SKM-1 (cell line): ENCODE data around the gene RAD50.
"Not testable (repeated sequence)": the region's sequence is repeated elsewhere in the genome, so short reads cannot be mapped to it uniquely, and the experiment has no call there.

Experiments used
- DNase-seq: peaks from one replicate; lab custom pipeline; 2025; ENCODE audit not compliant: unreplicated experiment; lab: John Stamatoyannopoulos, UW

RAD50 gene

DNA sequence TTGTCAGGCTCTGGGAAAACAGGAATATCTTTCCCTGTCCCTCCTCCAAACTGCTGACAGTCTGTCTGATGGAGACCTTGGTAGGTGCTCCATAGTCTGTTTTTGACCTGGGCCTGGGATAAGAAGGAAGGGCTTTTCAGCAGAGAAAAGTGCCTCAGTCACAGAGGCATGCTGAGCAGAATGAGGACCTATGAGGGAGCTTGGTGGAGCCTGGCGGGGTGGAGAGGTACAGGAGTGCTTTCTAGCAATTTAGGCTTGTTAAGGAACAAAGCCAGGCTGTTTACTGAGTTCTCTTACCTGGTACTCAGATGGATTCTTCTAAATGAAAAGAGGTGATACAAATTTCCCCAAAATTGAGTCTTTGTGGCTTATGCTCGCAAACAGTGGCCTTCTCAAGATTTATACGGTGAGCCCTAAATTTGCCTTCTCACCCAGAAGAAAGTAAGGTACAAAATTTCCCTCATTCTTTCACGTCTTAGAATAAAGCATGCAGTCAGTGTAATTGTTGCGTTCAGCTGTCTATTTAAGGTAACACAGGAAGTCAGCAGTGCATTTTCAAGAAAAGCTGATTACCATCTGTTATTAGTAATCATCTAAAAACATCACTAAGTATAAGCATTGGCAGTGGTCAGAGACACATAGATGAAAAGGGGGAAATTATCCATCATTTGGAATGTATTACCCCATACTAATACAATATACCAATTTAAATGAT is 72.6 kb downstream of the RAD50 start:
- DNase-seq: no peak

DNA sequence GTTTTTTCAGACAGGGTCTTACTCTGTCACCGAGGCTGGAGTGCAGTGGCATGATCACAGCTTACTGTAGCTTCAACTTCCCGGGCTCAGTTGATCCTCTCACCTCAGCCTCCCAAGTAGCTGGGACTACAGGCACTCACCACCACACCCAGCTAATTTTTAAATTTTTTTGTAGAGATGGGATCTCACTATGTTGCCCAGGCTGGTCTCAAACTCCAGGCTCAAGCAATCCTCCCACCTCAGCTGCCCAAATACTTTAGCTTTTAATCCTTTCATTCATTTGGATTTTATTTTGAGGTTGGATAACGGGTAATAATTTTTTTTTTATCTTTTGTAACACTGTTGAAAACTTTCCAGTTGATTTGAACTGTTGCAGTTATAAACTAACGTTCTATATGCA is 76.8 kb downstream of the RAD50 start:
- not testable (repeated sequence) for DNase-seq

DNA sequence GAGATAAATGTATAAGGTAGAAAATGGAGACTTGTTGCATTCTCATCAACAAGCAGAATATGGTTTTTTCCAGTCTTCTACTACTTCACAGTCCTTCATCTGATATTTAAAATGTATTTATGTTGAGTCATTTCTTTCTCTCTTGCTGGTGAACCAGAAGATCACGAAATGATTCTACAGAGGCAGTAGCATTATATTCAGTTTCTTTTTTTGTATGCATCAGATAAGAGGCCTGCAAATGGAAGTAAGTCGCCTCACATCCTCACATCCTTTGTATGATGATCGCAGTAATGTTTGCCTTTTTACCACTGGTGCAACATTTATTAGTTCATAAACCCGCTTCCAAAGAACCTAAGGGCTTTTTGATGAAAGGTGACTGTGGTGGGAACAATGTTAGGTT is 79.1 kb downstream of the RAD50 start:
- DNase-seq: no peak

DNA sequence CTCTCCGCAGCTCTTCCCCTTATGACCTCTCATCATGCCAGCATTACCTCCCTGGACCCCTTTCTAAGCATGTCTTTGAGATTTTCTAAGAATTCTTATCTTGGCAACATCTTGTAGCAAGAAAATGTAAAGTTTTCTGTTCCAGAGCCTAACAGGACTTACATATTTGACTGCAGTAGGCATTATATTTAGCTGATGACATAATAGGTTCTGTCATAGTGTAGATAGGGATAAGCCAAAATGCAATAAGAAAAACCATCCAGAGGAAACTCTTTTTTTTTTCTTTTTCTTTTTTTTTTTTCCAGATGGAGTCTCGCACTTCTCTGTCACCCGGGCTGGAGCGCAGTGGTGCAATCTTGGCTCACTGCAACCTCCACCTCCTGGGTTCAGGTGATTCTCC is 80.5 kb downstream of the RAD50 start:
- no peak for DNase-seq

DNA sequence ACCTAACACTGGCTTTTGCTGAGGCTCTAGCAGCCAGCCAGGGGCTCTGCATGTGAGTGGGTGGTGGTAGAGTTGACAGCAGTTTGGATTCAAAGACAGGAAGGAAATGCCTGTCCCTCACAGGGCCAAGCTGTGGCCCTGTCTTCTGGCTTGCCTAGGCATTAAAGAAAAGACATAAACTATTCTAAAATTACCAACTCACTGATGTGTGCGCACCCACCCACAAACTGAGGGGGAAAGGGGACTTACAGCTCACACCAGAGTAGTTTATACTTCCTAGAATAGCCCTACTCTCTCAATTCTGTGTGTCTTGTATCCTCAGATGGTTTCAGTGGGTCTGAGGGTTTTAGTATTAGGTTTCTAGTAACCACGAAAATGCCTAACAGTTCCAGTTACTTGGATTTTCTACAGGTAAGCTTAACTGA is 82.9 kb downstream of the RAD50 start:
- no peak for DNase-seq

DNA sequence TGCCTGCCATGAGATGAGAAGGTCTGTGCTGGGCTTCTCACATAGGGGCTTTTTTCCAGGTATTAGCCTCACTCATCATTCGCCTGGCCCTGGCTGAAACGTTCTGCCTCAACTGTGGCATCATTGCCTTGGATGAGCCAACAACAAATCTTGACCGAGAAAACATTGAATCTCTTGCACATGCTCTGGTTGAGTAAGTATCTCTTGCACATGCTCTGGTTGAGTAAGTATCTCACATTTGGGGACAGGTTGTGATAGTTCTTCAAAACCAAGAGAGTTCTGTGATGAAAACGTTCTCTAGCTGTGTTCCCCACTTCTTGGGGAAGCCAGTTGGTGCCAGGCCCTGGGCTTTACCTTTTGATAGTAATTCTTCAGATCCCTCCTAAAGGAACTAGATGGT is 83.8 kb downstream of the RAD50 start:
- no peak for DNase-seq

DNA sequence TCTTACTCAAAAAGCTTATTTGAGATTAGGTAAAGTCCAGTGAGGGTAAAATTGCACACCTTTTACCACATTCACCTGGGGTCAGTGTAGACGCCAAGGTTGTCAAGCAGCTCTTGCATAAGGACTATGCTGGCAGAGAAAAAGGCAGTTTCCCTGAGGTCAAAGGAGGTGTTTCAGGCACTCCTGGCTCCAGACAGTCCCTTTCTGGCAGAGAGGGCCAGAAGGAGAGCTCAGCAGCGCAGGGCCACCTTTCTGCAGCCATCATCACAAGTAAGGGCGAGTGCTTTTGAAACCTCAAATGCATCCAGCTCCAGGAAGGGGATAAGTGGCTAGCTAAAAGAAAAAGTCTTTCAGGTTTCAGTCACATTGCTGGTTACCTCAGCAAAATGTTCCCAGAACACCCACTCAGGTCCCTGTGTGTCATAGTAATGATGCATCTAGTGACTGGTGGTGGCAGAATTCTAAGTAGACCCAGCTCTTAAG is 84.5 kb downstream of the RAD50 start:
- no peak for DNase-seq

DNA sequence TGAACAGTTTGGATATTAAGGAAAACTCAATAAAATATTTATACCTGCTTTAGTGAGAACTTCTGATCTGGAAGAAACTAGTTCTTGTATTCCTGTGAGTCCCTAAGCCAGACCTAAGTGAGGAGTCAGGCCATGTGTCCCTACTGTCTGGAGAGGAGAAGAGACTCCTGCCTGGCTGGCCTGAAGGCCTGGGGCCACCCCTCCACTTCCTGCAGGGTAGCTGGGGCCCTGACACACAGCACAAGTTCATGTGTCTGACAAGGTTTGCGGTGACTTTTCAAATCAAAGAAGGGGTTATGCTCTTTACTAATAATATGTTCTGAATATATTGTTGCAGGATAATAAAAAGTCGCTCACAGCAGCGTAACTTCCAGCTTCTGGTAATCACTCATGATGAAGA is 85.1 kb downstream of the RAD50 start:
- no peak for DNase-seq

DNA sequence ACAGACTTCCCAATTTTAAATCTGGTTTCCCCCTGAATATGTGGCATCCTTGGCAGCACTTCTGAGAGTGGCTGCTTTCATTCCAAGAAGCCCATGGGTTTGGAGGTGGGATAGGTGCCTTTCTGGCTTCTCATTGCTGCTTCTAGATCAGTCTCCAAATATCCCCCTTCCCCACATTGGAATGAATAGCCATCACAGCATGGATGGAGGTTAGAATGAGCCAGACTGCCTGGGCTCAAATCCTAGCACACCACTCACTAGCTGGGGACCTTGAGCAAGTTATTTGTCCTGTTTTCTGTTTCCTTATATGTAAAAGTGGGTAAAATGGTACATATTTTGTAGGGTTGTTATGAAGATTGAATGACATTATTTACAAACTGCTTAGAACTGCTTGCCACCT is 87.4 kb downstream of the RAD50 start:
- DNase-seq: no peak

DNA sequence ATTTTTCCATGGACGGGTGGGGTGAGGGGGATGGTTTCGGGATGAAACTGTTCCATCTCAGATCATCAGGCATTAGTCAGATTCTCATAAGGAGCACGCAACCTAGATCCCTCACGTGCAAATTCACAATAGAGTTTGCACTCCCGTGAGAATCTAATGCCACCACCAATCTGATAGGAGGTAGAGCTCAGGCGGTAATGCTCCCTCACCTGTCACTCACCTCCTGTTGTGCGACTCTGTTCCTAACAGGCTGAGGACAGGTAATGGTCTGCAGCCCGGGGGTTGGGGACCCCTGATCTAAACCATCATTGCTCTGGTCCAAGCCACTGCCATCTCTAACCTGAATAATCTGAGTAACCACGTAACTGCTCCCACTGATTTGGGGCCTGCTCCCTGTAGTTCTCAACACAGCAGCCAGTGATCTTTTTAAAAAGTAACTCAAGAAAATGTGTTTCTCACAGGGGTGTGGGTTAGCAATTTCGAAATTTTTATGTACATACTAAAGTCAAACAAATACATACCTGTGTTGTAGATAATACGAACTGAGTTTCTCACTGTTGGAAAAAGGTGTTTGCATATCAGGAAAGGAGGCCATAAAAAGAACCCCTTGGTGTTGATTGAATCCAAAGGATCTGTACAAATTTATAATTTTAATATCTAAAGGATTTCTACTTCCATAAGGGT is 89.9 kb downstream of the RAD50 start:
- DNase-seq: no peak

DNA sequence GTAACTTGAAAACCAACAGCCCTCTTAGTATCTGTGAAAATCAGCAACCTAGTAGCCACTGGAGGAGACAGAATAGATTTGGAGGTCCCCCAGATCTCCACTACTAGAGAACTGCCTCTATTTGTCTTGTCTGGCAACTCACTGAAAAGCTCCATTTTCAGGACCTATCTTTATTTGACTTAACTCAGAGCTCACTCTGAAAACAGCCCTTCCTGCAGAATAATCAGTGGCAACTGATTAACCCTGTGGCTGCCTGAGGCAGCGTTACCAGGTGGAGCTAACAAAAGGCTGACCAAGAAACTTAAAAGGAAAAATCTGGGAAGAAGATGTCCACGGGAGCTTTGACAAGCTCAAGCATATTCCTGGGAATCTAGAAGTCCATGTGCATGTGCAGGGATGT is 90.7 kb downstream of the RAD50 start:
- no peak for DNase-seq

DNA sequence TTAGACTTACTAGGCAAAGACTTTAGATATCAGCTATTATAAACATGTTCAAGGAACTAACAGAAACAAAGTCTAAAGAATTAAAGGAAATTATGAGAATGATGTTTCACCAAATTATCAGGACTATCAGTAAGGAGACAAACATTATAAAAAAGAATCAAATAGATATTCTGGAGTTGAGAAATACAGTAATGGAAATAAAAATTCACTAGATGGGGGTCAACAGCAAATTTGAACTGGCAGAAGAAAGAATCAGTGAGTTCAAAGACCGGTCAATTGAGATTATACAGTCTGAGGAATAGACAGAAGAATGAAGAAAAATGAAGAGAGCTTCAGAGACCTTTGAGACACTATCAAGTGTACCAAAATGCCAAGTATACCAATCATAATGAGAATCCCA is 91.6 kb downstream of the RAD50 start:
- DNase-seq: no peak

DNA sequence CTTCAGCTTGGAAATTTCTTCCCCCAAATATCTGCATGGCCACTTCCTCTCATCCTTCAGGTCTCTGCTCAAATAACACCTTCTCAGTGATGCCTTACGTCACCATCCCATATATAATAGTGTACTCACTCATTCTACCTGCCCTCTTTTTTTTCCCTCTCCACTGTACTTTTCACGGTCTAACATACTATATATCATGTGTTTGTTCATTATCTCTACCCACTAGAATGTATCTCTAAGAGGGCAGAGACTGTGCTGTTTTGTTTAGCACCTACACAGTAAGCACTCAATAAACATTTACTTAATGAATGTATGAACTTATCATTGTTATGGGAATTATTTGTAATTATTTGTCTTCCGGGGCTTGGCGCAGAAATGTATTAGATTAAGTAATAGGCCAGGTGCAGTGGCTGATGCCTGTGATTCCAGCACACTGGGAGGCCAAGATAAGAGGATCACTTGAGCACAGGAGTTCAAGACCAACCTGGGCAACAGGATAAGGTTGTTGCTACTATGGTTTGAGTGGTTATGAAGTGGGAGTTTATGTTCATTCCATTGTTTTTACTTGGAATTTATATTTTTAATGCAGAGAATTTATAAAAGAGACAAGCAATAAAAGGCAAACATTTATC is 95.2 kb downstream of the RAD50 start:
- DNase-seq: no peak

DNA sequence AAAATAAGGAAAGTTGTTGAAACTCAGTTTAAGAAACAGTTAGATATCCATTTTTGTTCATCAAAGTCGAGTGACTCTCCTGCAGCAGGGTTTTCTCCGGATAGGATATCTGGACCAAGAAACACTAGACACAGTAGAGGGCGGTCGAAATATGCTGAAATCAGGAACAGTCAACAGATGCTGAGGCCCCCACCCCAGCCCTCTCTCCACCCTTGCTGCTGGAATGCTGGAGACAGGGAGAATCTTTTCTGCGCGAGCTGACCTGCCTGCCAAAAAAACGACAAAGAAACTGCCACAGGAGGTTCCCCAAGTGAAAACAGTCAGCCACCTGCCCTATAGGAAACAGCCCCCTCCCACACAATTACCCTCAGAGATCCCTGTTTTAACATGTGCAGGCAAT is 96.9 kb downstream of the RAD50 start:
- no peak for DNase-seq

DNA sequence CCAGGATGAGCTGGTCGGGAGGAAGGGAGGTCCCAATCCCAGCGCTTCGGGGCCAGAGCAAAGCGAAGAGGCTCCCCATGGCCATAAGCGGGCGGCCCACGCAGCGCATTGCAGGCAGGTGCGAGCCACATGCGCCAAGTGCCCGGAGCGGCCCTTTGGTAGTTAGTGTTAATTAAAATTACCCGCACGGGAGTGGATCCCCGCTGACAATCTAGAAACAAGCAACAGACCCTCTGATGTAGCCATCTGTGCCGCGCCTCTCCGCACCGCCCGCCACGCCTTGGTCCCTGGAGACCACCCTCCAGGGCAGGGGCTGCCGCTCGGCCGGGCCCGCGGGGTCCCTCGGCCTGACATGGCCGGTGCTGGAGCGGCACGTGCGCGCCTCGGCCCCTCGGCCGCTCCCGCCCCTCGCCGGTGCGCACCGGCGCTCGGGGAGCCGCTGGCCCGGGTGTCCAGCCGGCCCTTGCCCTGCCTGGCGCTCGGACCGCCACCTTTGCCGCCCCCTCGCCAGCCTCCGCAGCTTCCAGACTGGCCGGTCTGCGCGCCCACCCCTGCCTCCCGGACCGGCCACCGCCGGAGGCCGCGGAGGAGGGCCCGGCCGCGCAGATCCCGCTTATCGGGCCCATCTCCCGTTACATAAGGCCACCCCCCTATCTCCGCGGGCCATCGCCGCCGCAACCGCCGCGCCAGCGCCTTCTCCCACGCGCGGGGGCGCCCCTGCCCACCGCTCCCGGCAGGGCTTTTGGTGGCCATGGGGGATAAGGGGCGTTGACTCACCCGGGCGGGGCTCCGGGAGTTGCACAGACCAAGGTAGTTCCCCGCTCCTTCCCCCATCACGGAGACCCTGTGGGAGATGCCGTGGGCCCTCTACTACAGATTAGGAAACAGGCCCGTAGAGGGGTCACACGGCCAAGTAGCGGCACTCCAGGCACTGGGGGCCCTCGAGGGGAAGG is 99.3 kb downstream of the RAD50 start:
- no peak for DNase-seq

DNA sequence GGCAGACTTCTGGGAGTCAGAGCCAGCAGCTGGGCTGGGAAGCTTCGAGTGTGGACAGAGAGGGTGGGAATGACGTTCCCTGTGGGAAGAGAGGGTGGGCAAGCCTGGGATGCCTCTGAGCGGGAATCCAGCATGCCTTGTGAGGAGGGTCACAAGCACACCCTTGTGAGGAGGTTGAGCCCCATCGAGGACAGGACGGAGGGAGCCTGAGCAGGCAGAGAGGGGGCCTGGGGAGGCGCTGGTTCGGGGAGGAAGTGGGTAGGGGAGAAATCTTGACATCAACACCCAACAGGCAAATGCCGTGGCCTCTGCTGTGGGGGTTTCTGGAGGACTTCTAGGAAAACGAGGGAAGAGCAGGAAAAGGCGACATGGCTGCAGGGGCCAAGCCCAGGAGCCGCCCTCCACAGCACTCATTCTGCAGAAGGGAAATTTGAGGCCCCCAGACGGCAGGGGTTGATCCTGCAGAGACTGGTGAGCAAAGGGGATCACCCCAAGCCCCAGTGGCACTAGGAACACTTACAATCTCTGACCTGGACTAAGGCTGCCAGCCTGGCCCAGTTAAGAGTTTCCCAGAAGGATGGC is 100.1 kb downstream of the RAD50 start:
- DNase-seq: no peak

DNA sequence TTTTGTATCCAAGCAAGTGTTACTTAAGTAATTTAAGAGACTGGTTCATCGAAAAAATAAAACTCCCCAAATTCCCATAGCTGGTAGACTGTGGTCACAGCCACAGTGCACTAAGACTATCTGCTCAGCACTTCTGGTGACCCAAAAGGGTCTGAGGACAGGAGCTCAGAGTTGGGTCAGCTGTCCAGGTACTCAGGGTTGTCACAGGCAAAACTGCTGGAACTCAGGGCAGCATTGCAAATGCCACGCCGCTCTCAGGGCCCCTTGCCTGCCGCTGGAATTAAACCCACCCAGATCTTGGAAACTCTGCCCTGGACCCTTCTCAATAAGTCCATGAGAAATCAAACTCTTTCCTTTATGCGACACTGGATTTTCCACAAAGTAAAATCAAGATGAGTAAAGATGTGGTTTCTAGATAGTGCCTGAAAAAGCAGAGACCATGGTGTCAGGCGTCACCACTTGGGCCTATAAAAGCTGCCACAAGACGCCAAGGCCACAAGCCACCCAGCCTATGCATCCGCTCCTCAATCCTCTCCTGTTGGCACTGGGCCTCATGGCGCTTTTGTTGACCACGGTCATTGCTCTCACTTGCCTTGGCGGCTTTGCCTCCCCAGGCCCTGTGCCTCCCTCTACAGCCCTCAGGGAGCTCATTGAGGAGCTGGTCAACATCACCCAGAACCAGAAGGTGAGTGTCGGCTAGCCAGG is 101.1 kb downstream of the RAD50 start, which contains the start of gene IL13:
TSS of gene IL13 (plus strand) at position 498 of the 705 bp plus-strand sequence. CDS start at position 512, 14 bp downstream.
- DNase-seq: no peak

DNA sequence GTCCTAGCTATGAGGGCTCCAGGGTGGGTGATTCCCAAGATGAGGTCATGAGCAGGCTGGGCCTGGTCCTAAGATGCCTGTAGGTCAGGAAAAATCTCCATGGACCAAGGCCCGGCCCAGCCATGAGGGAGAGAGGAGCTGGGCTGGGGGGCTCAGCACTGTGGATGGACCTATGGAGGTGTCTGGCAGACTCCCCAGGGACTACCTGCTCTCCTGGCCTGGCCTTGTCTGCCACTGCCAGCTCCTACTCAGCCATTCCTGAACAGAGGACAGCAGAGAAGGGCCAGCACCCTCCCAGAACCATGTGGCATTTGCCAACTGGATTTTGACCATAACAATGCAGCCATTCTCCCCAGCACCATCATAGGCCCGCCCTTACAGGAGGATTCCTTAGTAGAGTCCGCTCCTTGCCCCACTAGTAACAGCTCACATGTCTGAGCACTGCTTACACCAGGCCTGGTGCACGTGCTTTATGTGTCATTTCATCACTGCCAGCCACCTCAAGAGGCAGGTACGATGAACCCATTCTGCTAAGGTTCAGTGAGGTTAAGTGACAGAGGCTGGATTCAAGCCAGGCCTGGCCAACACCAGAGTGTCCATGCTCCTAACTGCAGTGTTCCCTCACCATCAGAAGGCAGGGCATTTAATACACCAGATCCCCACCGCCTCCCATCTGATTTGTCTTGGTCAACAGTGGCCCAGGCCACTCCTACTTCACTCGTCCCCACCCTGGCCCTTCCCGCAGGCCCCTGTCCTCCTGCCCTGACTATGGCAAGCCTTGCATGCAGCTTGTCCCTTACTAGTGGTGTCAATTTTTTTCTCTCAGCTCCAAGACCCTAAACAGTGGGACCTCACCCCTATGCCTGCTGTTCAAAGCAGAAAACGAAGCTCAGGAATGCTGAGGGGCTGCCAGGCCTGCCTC is 101.9 kb downstream of the RAD50 start:
- no peak for DNase-seq
